HG03045 (cell line): ENCODE data around the gene SUSD5.
"Not testable (repeated sequence)": the region's sequence is repeated elsewhere in the genome, so short reads cannot be mapped to it uniquely, and the experiment has no call there.

ENCODE experiments used
- ATAC-seq: cut with Tn5 transposase; IDR thresholded peaks from one replicate; pipeline ENCODE4 v1.9.1; 2021; ENCODE audit warnings: mild to moderate bottlenecking, moderate library complexity; ENCODE audit not compliant: unreplicated experiment

SUSD5 gene

DNA sequence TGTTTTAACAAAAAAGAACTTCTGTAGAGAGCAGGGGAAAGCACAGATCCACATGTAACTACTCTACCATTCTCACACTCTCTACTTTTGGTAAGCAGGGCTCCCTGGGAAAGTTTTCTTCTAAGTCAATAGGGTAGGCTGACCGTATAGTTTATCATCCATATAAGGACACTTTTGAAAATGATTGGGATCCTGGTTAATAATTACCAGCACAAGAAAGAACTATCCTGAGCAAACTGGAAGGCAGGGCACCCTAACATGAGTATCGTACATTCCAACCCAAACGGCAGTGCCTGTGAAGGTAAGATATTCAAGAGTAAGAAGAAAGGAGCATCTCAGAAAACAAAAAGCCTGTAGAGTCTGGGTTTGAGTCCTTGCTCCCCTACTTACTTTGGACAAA, 22.1 kb downstream of the SUSD5 start:
- no peak for ATAC-seq

DNA sequence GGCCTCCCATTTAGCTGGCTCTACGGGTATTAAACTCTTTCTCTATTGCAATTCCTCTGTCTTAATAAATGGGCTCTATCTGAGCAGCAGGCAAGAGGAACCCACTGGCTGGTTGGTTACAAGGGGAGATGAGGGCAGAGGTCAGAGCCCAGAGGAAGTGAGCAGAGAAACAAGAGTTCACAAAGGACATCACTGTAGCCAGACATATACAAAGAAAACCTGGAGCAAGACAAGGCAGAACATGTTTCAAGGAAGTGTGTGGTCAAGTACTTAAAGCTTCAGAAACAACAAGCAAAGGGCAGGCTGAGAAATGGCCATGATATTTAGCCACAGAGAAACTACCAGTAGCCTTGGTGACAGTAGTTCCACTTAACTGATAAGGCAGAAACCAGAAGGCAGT, 24.3 kb downstream of the SUSD5 start:
- no peak for ATAC-seq

DNA sequence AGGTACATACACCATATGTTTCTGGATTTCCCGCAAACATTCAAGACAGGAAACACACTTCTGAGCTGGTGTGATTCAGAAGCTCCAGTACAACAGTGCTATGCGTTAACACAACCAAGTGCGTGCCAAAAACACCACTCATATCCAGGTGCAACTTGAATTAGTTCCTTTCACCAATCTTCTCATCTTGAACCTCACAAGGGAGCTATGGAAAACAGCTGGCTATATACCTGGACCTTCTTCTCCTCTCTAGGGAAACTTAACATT, 31.3 kb downstream of the SUSD5 start:
- ATAC-seq = no peak

- no peak for ATAC-seq
Observed at GRCh38 chr3:33186524-33187367, 31.9 kb downstream of the SUSD5 start.

- no peak for ATAC-seq
Observed at GRCh38 chr3:33184863-33185262, 33.7 kb downstream of the SUSD5 start.

- not testable (repeated sequence) for ATAC-seq
Observed at GRCh38 chr3:33181641-33182040, 37.0 kb downstream of the SUSD5 start.

- ATAC-seq = no peak
Observed at GRCh38 chr3:33181229-33181628, 37.4 kb downstream of the SUSD5 start.

DNA sequence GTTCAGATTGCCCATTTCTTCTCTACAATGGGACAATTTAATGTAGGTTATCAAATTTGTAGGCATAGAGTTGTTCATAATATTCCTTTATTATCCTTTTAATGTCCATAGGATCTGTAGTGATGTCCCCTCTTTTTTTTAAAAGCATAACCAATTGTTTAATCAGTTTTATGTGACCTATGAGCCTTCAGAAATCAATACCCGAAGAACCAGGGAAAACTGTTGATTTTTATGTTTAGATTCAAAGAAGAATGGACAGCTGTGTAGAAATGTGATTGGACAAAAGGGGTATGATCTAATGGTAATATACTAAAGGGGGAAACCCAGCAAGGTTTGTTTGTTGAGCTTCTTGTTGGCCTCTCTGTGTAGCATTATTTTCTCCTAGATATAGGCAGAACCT, 39.5 kb downstream of the SUSD5 start:
- ATAC-seq = no peak

DNA sequence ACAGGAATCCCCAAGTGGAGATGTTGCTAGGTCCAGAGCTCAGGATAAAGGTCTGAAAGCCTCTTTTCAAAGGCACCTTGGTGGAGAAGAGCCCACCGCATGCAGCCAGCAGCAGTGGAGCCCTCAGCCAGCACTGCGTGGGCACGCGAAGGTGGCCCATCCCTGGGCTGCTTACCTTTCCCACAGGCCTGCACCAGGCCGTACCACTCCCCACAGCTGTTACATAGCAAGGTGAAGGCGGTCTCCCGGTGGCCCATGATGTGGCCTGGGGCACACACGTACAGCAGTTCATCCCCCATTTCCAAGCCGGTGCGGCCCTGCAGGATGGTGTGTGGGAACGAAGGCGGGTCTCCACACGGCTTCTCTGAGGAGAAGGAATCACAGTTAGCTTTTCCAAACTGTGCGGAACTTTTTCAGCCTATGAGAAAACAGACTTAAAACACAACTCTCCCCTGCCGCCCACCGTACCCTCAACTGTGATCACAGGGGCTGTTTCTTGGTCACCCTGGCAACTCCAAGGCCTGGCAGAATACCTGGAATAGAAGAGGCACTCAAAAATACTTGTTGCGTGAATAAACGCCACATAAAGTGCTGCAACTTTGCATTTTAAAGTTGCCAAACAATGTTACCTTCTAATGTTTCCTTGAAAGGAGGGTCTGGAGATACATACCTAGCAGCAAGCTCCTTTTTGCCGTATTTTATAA, 43.7 kb downstream of the SUSD5 start:
- no peak for ATAC-seq

GRCh38 chr3:33174095-33174494, 44.5 kb downstream of the SUSD5 start:
- no peak for ATAC-seq

- no peak for ATAC-seq
Observed at GRCh38 chr3:33173672-33174071, 44.9 kb downstream of the SUSD5 start.

GRCh38 chr3:33173103-33173502, 45.5 kb downstream of the SUSD5 start:
- ATAC-seq = no peak

DNA sequence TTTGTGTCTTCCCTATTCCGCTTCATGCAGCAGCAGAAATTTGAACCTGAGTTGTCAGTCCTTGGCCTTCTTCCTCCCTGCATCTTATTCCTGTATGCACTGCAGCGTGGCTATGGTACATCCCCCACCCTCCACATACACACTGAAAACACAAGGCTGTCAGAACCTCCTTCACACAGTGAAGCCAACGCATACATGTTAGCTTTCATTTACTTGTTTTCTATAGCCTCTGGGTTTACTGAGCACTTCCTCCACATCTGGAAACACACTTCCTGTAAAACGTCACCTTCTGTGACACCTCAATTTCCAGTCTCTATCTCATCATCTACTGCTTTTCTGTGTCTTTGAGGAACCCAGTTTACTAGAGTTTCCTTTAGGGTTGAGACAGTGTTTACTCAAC, 47.0 kb downstream of the SUSD5 start:
- ATAC-seq = no peak

DNA sequence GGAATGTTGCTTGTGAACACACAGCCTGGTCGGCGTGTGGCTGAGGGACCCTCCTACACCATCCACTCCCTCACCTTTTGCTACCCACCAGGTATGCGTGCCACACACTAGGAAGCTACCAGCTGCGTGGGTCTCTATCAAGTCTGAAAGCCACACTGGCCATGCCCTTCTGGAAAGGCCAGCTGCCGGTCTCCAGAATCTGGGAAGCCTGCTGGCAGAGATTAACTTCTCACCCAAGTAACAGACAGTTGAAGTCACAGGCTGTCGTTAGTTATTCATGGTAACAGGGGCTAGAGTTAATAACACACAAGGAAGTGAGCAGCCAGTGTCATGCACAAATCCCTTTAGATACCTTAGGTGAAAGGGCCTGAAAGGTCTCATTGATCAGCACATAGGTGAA, 48.1 kb downstream of the SUSD5 start:
- ATAC-seq = no peak

GRCh38 chr3:33167716-33168336, 50.8 kb downstream of the SUSD5 start:
- ATAC-seq = no peak

- ATAC-seq = no peak
Observed at GRCh38 chr3:33167284-33167683, 51.3 kb downstream of the SUSD5 start.

GRCh38 chr3:33166095-33166494, 52.5 kb downstream of the SUSD5 start:
- ATAC-seq = no peak

GRCh38 chr3:33165372-33165771, 53.2 kb downstream of the SUSD5 start:
- ATAC-seq = no peak

DNA sequence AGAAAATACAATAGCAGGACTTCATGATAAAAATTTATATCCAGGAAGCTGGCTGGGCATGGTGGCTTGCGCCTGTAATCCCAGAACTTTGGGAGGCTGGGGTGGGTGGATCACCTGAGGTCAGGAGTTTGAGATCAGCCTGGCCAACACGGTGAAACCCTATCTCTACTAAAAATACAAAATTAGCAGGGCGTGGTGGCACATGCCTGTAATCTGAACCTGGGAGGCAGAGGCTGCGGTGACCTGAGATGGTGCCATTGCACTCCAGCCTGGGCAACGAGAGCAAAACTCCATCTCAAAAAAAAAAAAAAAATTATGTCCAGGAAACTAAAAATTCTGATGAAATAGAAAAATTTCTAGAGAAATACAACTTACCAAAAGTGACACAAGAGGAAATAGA, 56.0 kb downstream of the SUSD5 start:
- ATAC-seq = not testable (repeated sequence)

- ATAC-seq = no peak
Observed at GRCh38 chr3:33159981-33160380, 58.6 kb downstream of the SUSD5 start.

DNA sequence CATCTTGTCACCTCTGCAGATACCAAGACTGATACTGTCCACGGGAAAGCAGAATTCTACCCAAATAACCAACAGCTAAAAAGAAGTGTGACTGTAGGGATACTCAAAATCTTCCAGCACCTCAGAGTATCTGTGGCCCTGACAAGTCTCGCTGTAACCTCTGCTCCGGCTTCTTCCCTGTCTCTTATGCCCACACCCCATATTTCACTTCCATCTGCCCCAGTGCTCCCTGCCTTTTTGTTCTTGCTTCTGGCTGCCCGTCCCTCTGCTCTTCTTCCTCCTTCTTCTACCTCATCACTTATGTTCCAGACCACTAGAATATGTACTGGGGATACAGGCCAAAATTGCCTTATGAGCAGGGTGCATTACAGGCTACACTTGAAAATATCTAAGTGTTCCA, 59.4 kb downstream of the SUSD5 start:
- no peak for ATAC-seq

DNA sequence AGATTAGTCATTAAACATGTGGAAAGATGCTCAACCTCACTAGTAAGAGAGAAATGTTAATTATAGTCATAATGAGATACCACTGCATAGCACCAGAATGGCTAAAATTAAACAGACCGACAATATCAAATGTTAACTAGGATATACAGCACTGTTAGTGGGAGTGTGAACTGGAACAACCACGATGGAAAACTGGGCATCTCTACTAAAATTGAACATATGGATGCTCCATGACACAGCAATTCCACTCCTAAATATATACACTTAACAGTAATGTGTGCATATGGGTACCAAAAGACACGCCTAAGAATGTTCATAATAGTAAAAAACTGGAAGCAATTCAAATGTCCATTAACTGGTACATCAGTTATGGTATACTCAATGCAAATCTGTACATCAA, 63.3 kb downstream of the SUSD5 start:
- no peak for ATAC-seq
